Measurements from ENCODE around the gene KRTAP10-12.

DNA sequence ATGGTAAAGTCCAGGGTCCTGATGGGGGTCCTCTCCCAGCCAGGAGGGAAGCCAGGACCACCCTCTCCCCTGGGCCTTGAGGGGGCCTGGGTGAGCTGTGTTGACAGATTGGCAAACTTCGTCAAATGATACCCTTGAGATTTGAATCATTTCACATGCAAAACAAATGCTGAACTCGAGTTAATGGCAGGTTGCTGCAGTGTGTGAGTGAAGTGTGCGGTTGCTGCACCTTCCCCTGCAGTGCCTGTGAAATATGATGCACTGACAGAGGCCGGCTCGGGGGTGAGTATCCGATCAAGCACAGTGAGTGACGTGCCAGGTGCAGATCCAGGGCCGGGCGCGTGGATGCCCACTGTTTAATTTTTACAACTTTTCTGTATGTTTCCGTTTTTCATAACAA, 9.3 kb upstream of the KRTAP10-12 start:
- no peak for TF ChIP-seq EZH2 (IDR thresholded peaks at IDR 0.05; ENCODE audit: insufficient read depth, poor library complexity, severe bottlenecking)
- no peak for TF ChIP-seq EZH2phosphoT487 (IDR thresholded peaks at IDR 0.05; ENCODE audit: insufficient read depth, low read depth)
